ENCODE measurements around the gene ZBTB42. TPM values are rescaled to one million over a fixed set of nuclear protein-coding genes. Genes with fewer than 3 reads are reported as not detected.
A peak's percentile ranks its signal among the peaks of the same experiment; 100 is the strongest.

The ZBTB42 gene
- total RNA-seq, 1 donor from 2014 or later = 6.9 TPM

GRCh38 chr14:104805941-104806624 lies 5.2 kb downstream of the ZBTB42 start:
- H3K4me2 ChIP-seq (ENCODE audit: low read length) = peak overlapping the region; percentile 32
- Mint-ChIP-seq H3K36me3 (ENCODE audit: low read depth, unreplicated experiment) (peaks cover 4% of the 10 kb centered on the region), H3K27ac (ENCODE audit: unreplicated experiment) (no peak overlapping the region), H3K4me3 (ENCODE audit: unreplicated experiment) (peak overlapping the region; percentile 47), H3K4me1 (ENCODE audit: low read depth, unreplicated experiment) (peaks cover 9% of the 10 kb centered on the region), H3K9me3 (ENCODE audit: unreplicated experiment) (no peaks in the 10 kb centered on the region), H3K27me3 (ENCODE audit: low read depth, unreplicated experiment) (no peaks in the 10 kb centered on the region)
- H3K4me3 ChIP-seq (ENCODE audit: insufficient read depth, low read depth, low read length) = no peak overlapping the region
- peaks cover 18% of the 10 kb centered on the region for H3K4me1 ChIP-seq (ENCODE audit: insufficient read depth, low read length)
- H3K9me3 ChIP-seq (ENCODE audit: insufficient read depth, low read depth, low read length) = no peaks in the 10 kb centered on the region
- DNase-seq (ENCODE audit: low read depth) = no peak
- TF ChIP-seq EZH2 (IDR thresholded peaks at IDR 0.05; ENCODE audit: insufficient read depth, low read length) (no peak), CTCF (IDR thresholded peaks at IDR 0.05; ENCODE audit: insufficient read depth, low read depth, low read length) (no peak)
- no peaks in the 10 kb centered on the region for H3K27me3 ChIP-seq (ENCODE audit: insufficient read depth, low read length)
- peaks cover 32% of the 10 kb centered on the region for H4K20me1 ChIP-seq (ENCODE audit: insufficient read depth, low read length)
- H3K36me3 ChIP-seq (ENCODE audit: insufficient read depth, low read length) = no peaks in the 10 kb centered on the region
- no peak overlapping the region for H3K27ac ChIP-seq (ENCODE audit: low read depth, low read length)
- H3K9ac ChIP-seq (ENCODE audit: low read length) = no peak overlapping the region
- FAIRE-seq = no peak
- no peaks in the 10 kb centered on the region for H3K79me2 ChIP-seq (ENCODE audit: insufficient read depth, low read length)
- no peak overlapping the region for H2AFZ ChIP-seq (ENCODE audit: low read depth, low read length)

GRCh38 chr14:104806625-104807465 lies 5.9 kb downstream of the ZBTB42 start:
- Mint-ChIP-seq H3K4me3 (ENCODE audit: unreplicated experiment) (no peak overlapping the region), H3K4me1 (ENCODE audit: low read depth, unreplicated experiment) (peaks cover 8% of the 10 kb centered on the region), H3K27ac (ENCODE audit: unreplicated experiment) (peak overlapping the region; percentile 5), H3K9me3 (ENCODE audit: unreplicated experiment) (no peaks in the 10 kb centered on the region), H3K27me3 (ENCODE audit: low read depth, unreplicated experiment) (no peaks in the 10 kb centered on the region), H3K36me3 (ENCODE audit: low read depth, unreplicated experiment) (peaks cover 6% of the 10 kb centered on the region)
- TF ChIP-seq CTCF (IDR thresholded peaks at IDR 0.05; ENCODE audit: insufficient read depth, low read depth, low read length) (no peak), EZH2 (IDR thresholded peaks at IDR 0.05; ENCODE audit: insufficient read depth, low read length) (no peak)
- DNase-seq (ENCODE audit: low read depth) (no peak), FAIRE-seq (no peak)
- H3K36me3 ChIP-seq (ENCODE audit: insufficient read depth, low read length) = no peaks in the 10 kb centered on the region
- H4K20me1 ChIP-seq (ENCODE audit: insufficient read depth, low read length) = peaks cover 26% of the 10 kb centered on the region
- no peak overlapping the region for H3K9ac ChIP-seq (ENCODE audit: low read length)
- H3K79me2 ChIP-seq (ENCODE audit: insufficient read depth, low read length) = no peaks in the 10 kb centered on the region
- no peak overlapping the region for H3K27ac ChIP-seq (ENCODE audit: low read depth, low read length)
- no peak overlapping the region for H3K4me3 ChIP-seq (ENCODE audit: insufficient read depth, low read depth, low read length)
- H3K9me3 ChIP-seq (ENCODE audit: insufficient read depth, low read depth, low read length) = no peaks in the 10 kb centered on the region
- no peaks in the 10 kb centered on the region for H3K27me3 ChIP-seq (ENCODE audit: insufficient read depth, low read length)
- H3K4me1 ChIP-seq (ENCODE audit: insufficient read depth, low read length) = peaks cover 13% of the 10 kb centered on the region
- no peak overlapping the region for H3K4me2 ChIP-seq (ENCODE audit: low read length)
- no peak overlapping the region for H2AFZ ChIP-seq (ENCODE audit: low read depth, low read length)

All from astrocyte (in vitro differentiated cells and primary cell).